HEK293 (cell line): ENCODE results near the gene IFT122.

Experiments used
- ZNF266 ChIP-seq: fragments of 450-650 bp; formaldehyde crosslinking; IDR thresholded peaks from 2 replicates; pipeline ENCODE4 v1.5.1; 2016; ENCODE audit warnings: missing biosample characterization, missing genetic modification characterization, low read depth
- ZNF707 ChIP-seq: fragments of 450-650 bp; formaldehyde crosslinking; IDR thresholded peaks from 2 replicates; pipeline ENCODE4 v1.5.1; 2016; ENCODE audit warnings: missing biosample characterization, missing genetic modification characterization

DNA sequence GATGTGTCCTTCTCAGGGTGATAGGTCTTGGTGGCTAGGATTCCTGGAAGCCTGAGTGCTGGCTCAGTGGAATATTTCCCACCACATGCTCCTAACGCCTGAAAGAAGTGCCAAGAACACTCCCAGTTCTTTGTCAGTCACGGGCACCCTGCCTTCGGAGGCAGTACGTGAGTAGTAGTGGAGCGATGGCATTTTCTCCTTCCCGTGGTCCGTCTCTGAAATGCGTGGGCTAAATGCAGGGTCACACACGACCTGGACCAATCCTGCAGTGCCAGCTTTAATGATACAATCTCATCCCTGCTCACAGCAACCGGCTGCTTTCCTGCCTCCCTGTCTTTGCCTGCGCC is 117.5 kb downstream of the IFT122 start:
- TF ChIP-seq ZNF266 = no peak
- no peak for TF ChIP-seq ZNF707 (tag by site-specific recombination)
